Calu3 (cell line): ENCODE data around the gene ANKRD61. TPM values are rescaled to one million over a fixed set of nuclear protein-coding genes. Genes with fewer than 3 reads are reported as not detected.
"Not testable (repeated sequence)": the region's sequence is repeated elsewhere in the genome, so short reads cannot be mapped to it uniquely, and the experiment has no call there.

Experiments
- BruUV-seq: library from RNA; stranded (reverse); fragments of 400-500 nt; replicated peaks from 2 replicates; lab custom pipeline; 2021; lab: Mats Ljungman, UMichigan
- CTCF ChIA-PET: fragments of 300-600 bp; sonication (Branson Sonifier 250); formaldehyde crosslinking; loops from one replicate; lab custom pipeline; 2022; ENCODE audit warnings: antibody characterized with exemption; lab: Charles Lee
- DNase-seq: peaks from one replicate; pipeline ENCODE4 v3.0.0; 2022
- H3K27ac Mint-ChIP-seq: one replicate; pipeline ENCODE4 v1.8.0; 2022; ENCODE audit warnings: mixed read lengths; ENCODE audit not compliant: unreplicated experiment
- H3K27me3 Mint-ChIP-seq: one replicate; pipeline ENCODE4 v1.8.0; 2022; ENCODE audit warnings: mixed read lengths; ENCODE audit not compliant: unreplicated experiment
- H3K36me3 Mint-ChIP-seq: one replicate; pipeline ENCODE4 v1.8.0; 2022; ENCODE audit warnings: mild to moderate bottlenecking, moderate library complexity, mixed read lengths; ENCODE audit not compliant: insufficient read depth, unreplicated experiment
- H3K4me1 Mint-ChIP-seq: one replicate; pipeline ENCODE4 v1.8.0; 2022; ENCODE audit warnings: mild to moderate bottlenecking, low read depth, mixed read lengths; ENCODE audit not compliant: unreplicated experiment
- H3K4me3 Mint-ChIP-seq: one replicate; pipeline ENCODE4 v1.8.0; 2022; ENCODE audit warnings: mild to moderate bottlenecking, low read depth, moderate library complexity, mixed read lengths; ENCODE audit not compliant: unreplicated experiment
- H3K9me3 Mint-ChIP-seq: one replicate; pipeline ENCODE4 v1.8.0; 2022; ENCODE audit warnings: low read depth, mixed read lengths; ENCODE audit not compliant: unreplicated experiment
- CTCF ChIP-seq: fragments of 200-600 bp; IDR thresholded peaks from one replicate; pipeline ENCODE4 v1.8.0; 2022; ENCODE audit warnings: antibody characterized with exemption; ENCODE audit not compliant: unreplicated experiment
- intact Hi-C: fragments of 100-400 bp; cut with micrococcal nuclease; formaldehyde crosslinking; loops from one replicate; pipeline ENCODE4 v1.10.0; 2022; ENCODE audit not compliant: unreplicated experiment
- total RNA-seq: library from RNA; stranded (reverse); gene quantifications from 2 replicates; pipeline ENCODE4 v1.2.3, GENCODE V29; 2022

Gene ANKRD61
- total RNA-seq, 1 experiment from 2014 or later: 0.47 TPM

GRCh38 chr7:6057316-6058129 lies 26.3 kb downstream of the ANKRD61 start:
- DNase-seq: peak; percentile 17
- intact Hi-C loops: no loop called here
- Mint-ChIP-seq H3K27ac (peak overlapping the region; percentile 87), H3K9me3 (no peaks in the 10 kb centered on the region), H3K4me1 (peaks cover 13% of the 10 kb centered on the region), H3K36me3 (peaks cover 63% of the 10 kb centered on the region), H3K27me3 (no peaks in the 10 kb centered on the region), H3K4me3 (peak overlapping the region; percentile 87)
- CTCF ChIA-PET: interaction anchor here (0.6 to 1.8 kb wide), 8 partner anchors 14 to 494 kb away, joined by 3 to 7 read pairs (median 3); partner anchors contain the start of genes AIMP2 and PMS2
- BruUV-seq: no TSS peak
- no peak for TF ChIP-seq CTCF

GRCh38 chr7:6059941-6060340 lies 28.8 kb downstream of the ANKRD61 start:
- DNase-seq, H3K27ac Mint-ChIP-seq, intact Hi-C loops, H3K27me3 Mint-ChIP-seq, H3K4me3 Mint-ChIP-seq, H3K4me1 Mint-ChIP-seq, H3K9me3 Mint-ChIP-seq, BruUV-seq: not testable (repeated sequence)
- H3K36me3 Mint-ChIP-seq: peaks cover 40% of the 10 kb centered on the region
- CTCF ChIA-PET: interaction anchor here (0.6 to 1.6 kb wide), 3 partner anchors 9 to 30 kb away, joined by 3 to 5 read pairs (median 3); no protein-coding TSS in a partner anchor

GRCh38 chr7:6071406-6071805 lies 40.2 kb downstream of the ANKRD61 start:
- Mint-ChIP-seq H3K4me3 (no peak overlapping the region), H3K27me3 (no peaks in the 10 kb centered on the region), H3K9me3 (no peaks in the 10 kb centered on the region), H3K27ac (no peak overlapping the region), H3K36me3 (no peaks in the 10 kb centered on the region), H3K4me1 (no peaks in the 10 kb centered on the region)
- CTCF ChIA-PET: interaction anchor here (1.2 kb wide), 1 partner anchor 14 kb away, joined by 7 read pairs; no protein-coding TSS in a partner anchor
- no TSS peak for BruUV-seq
- intact Hi-C loops: no loop called here
- no peak for DNase-seq
- TF ChIP-seq CTCF: no peak

GRCh38 chr7:6074612-6075380 lies 43.6 kb downstream of the ANKRD61 start:
- H3K36me3 Mint-ChIP-seq: peaks cover 7% of the 10 kb centered on the region
- CTCF ChIA-PET: interaction anchor here (0.7 to 1.6 kb wide), 2 partner anchors 9 to 14 kb away, joined by 4 to 5 read pairs; no protein-coding TSS in a partner anchor
- no peak overlapping the region for H3K4me3 Mint-ChIP-seq
- no peak for DNase-seq
- no peaks in the 10 kb centered on the region for H3K9me3 Mint-ChIP-seq
- TF ChIP-seq CTCF: no peak
- no TSS peak for BruUV-seq
- intact Hi-C loops: no loop called here
- H3K4me1 Mint-ChIP-seq: peaks cover 9% of the 10 kb centered on the region
- H3K27ac Mint-ChIP-seq: no peak overlapping the region
- no peaks in the 10 kb centered on the region for H3K27me3 Mint-ChIP-seq
